Skeletal muscle tissue (tissue), 4 donors: ENCODE results near the gene ZNF133. TPM values are rescaled to one million over a fixed set of nuclear protein-coding genes. Genes with fewer than 3 reads are reported as not detected.

Source experiments
- H3K27ac ChIP-seq: one replicate; pipeline ENCODE4 v1.7.0; 2013; ENCODE audit warnings: mild to moderate bottlenecking, low read depth, low read length, inconsistent platforms
- H3K27me3 ChIP-seq, 3 donors: one replicate each; pipeline ENCODE4 v1.7.0; 2013; ENCODE audit warnings: low read length in 3 of 3; ENCODE audit not compliant: control insufficient read depth in 3 of 3, insufficient read depth in 3 of 3
- H3K36me3 ChIP-seq, 3 donors: one replicate each; pipeline ENCODE4 v1.7.0; 2013; ENCODE audit warnings: low read length in 3 of 3; ENCODE audit not compliant: control insufficient read depth in 3 of 3, insufficient read depth in 3 of 3
- H3K4me1 ChIP-seq, 3 donors: one replicate each; pipeline ENCODE4 v1.7.0; 2013; ENCODE audit warnings: low read length in 3 of 3, mild to moderate bottlenecking in 3 of 3; ENCODE audit not compliant: control insufficient read depth in 3 of 3, insufficient read depth in 3 of 3
- H3K4me3 ChIP-seq, 3 donors: one replicate each; pipeline ENCODE4 v1.7.0; 2013; ENCODE audit warnings: low read length in 3 of 3
- H3K9ac ChIP-seq, 3 donors: one replicate each; pipeline ENCODE4 v1.7.0; 2013; ENCODE audit warnings: low read length in 3 of 3, mild to moderate bottlenecking in 3 of 3, moderate library complexity in 2 of 3, low read depth in 1 of 3
- H3K9me3 ChIP-seq, 3 donors: one replicate each; pipeline ENCODE4 v1.7.0; 2013; ENCODE audit warnings: low read length in 3 of 3; ENCODE audit not compliant: control insufficient read depth in 3 of 3
- total RNA-seq: library from RNA; depleted of rRNA; stranded (reverse); fragments of >200 nt; gene quantifications from one replicate; pipeline ENCODE4 v1.2.3, GENCODE V29; 2014
- donor health status: Osteomylitis.

The ZNF133 gene
- total RNA-seq, 1 donor from 2014 or later = 16.7 TPM

- H3K9ac ChIP-seq = no peak overlapping the region
- no peak overlapping the region for H3K4me3 ChIP-seq
- H3K27ac ChIP-seq = no peak overlapping the region
- H3K36me3 ChIP-seq = peaks cover 5 to 31% (median 20%) of the 10 kb centered on the region in 3 donors
- H3K4me1 ChIP-seq = peaks cover 8 to 15% (median 10%) of the 10 kb centered on the region in 3 donors
- no peaks in the 10 kb centered on the region for H3K27me3 ChIP-seq
- H3K9me3 ChIP-seq = no peaks in the 10 kb centered on the region
Measured at GRCh38 chr20:18310592-18310991, 22.3 kb downstream of the ZNF133 start.

GRCh38 chr20:18312723-18313122 lies 24.4 kb downstream of the ZNF133 start:
- no peak overlapping the region for H3K27ac ChIP-seq
- H3K9ac ChIP-seq = peak overlapping the region in 1 of 3 donors; percentile 16
- no peak overlapping the region for H3K4me3 ChIP-seq
- no peaks in the 10 kb centered on the region for H3K27me3 ChIP-seq
- peaks cover 19 to 35% (median 25%) of the 10 kb centered on the region in 3 donors for H3K36me3 ChIP-seq
- H3K9me3 ChIP-seq = no peaks in the 10 kb centered on the region
- H3K4me1 ChIP-seq = peaks cover 8 to 15% (median 10%) of the 10 kb centered on the region in 3 donors

- Histone ChIP-seq H3K27me3 (no peaks in the 10 kb centered on the region), H3K4me1 (peaks cover 8 to 15% (median 10%) of the 10 kb centered on the region in 3 donors), H3K4me3 (peak overlapping the region in 2 of 3 donors; percentile 41 to 47), H3K9ac (peak overlapping the region in 2 of 3 donors; percentile 52 to 54), H3K36me3 (peaks cover 19 to 35% (median 25%) of the 10 kb centered on the region in 3 donors), H3K27ac (peak overlapping the region; percentile 57), H3K9me3 (no peaks in the 10 kb centered on the region)
Measured at GRCh38 chr20:18313411-18313810, 25.1 kb downstream of the ZNF133 start.

- Histone ChIP-seq H3K9me3 (no peaks in the 10 kb centered on the region), H3K27ac (no peak overlapping the region), H3K4me1 (peaks cover 8 to 15% (median 10%) of the 10 kb centered on the region in 3 donors), H3K27me3 (no peaks in the 10 kb centered on the region), H3K9ac (no peak overlapping the region), H3K4me3 (no peak overlapping the region), H3K36me3 (peaks cover 19 to 24% (median 23%) of the 10 kb centered on the region in 3 donors)
Measured at GRCh38 chr20:18314786-18315406, 26.6 kb downstream of the ZNF133 start.

GRCh38 chr20:18316166-18316565 lies 27.8 kb downstream of the ZNF133 start:
- no peak overlapping the region for H3K4me3 ChIP-seq
- peaks cover 8 to 15% (median 10%) of the 10 kb centered on the region in 3 donors for H3K4me1 ChIP-seq
- no peak overlapping the region for H3K9ac ChIP-seq
- no peaks in the 10 kb centered on the region for H3K27me3 ChIP-seq
- H3K9me3 ChIP-seq = no peaks in the 10 kb centered on the region
- H3K36me3 ChIP-seq = peaks cover 19 to 24% (median 23%) of the 10 kb centered on the region in 3 donors
- no peak overlapping the region for H3K27ac ChIP-seq

GRCh38 chr20:18321316-18321715 lies 33.0 kb downstream of the ZNF133 start:
- no peak overlapping the region for H3K27ac ChIP-seq
- H3K36me3 ChIP-seq = peaks cover 5 to 9% (median 9%) of the 10 kb centered on the region in 3 donors
- no peaks in the 10 kb centered on the region for H3K4me1 ChIP-seq
- no peak overlapping the region for H3K9ac ChIP-seq
- no peaks in the 10 kb centered on the region for H3K27me3 ChIP-seq
- no peak overlapping the region for H3K4me3 ChIP-seq
- no peaks in the 10 kb centered on the region for H3K9me3 ChIP-seq

- Histone ChIP-seq H3K9ac (no peak overlapping the region), H3K9me3 (no peaks in the 10 kb centered on the region), H3K27ac (no peak overlapping the region), H3K27me3 (no peaks in the 10 kb centered on the region), H3K4me3 (no peak overlapping the region), H3K36me3 (peaks cover 0 to 2% (median 2%) of the 10 kb centered on the region in 3 donors), H3K4me1 (no peaks in the 10 kb centered on the region)
Measured at GRCh38 chr20:18321976-18322950, 33.9 kb downstream of the ZNF133 start.

GRCh38 chr20:18323705-18324104 lies 35.4 kb downstream of the ZNF133 start:
- no peak overlapping the region for H3K27ac ChIP-seq
- H3K4me3 ChIP-seq = no peak overlapping the region
- no peak overlapping the region for H3K9ac ChIP-seq
- no peaks in the 10 kb centered on the region for H3K4me1 ChIP-seq
- no peaks in the 10 kb centered on the region for H3K9me3 ChIP-seq
- H3K27me3 ChIP-seq = no peaks in the 10 kb centered on the region
- H3K36me3 ChIP-seq = no peaks in the 10 kb centered on the region

GRCh38 chr20:18324596-18325089 lies 36.3 kb downstream of the ZNF133 start:
- H3K4me1 ChIP-seq = no peaks in the 10 kb centered on the region
- no peaks in the 10 kb centered on the region for H3K9me3 ChIP-seq

More at GRCh38 chr20:18324596-18325089, 36.3 kb downstream of the ZNF133 start:
- Histone ChIP-seq H3K9ac (no peak overlapping the region), H3K36me3 (no peaks in the 10 kb centered on the region), H3K27me3 (no peaks in the 10 kb centered on the region), H3K27ac (no peak overlapping the region), H3K4me3 (no peak overlapping the region)
